Fibroblast of skin of left biceps (primary cell): ENCODE data around the gene SLC35C1.
"Not testable (repeated sequence)": the region's sequence is repeated elsewhere in the genome, so short reads cannot be mapped to it uniquely, and the experiment has no call there.

ENCODE experiments used
- DNase-seq, 2 experiments: peaks; one replicate each; pipeline ENCODE4 v3.0.0-alpha.2; 2013; ENCODE audit warnings: low read depth in 2 of 2

SLC35C1 gene

DNA sequence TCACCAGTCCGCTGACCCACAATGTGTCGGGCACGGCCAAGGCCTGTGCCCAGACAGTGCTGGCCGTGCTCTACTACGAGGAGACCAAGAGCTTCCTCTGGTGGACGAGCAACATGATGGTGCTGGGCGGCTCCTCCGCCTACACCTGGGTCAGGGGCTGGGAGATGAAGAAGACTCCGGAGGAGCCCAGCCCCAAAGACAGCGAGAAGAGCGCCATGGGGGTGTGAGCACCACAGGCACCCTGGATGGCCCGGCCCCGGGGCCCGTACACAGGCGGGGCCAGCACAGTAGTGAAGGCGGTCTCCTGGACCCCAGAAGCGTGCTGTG, 6.1 kb downstream of the SLC35C1 start:
- DNase-seq, result no peak

- DNase-seq, result no peak
Measured at GRCh38 chr11:45811571-45812290, 6.8 kb downstream of the SLC35C1 start.

- no peak for DNase-seq
Measured at GRCh38 chr11:45812581-45813548, 7.9 kb downstream of the SLC35C1 start.

DNA sequence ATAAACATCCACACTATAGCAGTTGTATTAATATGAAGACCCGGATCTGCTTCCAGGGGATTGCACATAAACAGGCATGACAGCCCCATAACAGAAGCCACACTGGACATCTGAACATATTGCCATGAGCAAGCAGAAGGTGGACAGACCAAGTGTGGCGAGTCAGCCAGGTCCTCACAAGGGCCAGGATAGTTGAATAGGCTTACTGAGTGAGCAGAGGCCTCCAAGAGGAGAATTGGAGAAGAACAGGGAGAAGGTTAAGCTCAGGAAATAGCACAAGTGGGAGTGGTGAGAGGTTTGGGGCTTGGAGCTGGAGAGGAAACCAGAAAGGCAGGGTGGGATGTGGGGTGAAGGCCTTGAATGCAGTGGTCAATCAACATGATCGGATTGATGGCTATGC, 10.8 kb downstream of the SLC35C1 start:
- no peak for DNase-seq

GRCh38 chr11:45816614-45817013, 11.7 kb downstream of the SLC35C1 start:
- no peak for DNase-seq

- DNase-seq, result no peak
Measured at GRCh38 chr11:45817191-45817590, 12.2 kb downstream of the SLC35C1 start.

DNA sequence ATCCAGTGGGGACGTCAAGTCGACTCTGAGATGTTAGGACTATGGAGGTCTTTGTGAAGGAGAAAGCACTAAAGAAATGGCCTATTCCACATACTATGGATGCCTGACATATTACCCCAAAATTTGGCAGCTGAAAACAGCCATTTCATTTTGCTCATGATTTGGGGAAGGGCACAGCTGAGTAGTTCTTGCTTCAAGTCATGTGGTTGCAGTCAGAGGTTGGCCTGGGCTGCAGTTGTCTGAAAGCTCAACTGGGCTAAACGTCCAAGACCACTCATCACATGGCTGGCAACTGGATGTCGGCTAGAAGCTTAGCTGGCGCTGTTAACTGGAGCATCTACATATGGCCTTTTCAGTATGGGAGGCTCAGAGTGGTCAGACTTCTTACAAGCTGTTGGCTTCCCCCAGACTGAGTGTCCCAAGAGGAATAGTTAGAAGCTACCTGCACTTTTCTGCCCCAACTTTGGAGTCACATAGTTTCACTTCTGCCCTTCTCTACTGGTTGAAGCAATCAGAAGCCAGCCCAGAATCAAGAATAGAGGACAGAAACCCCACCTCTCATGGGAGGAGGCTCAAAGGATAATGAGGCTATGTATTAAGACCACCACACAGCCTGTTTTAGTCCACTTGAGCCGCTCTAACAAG, 14.1 kb downstream of the SLC35C1 start:
- no peak for DNase-seq

- DNase-seq, result no peak
Measured at GRCh38 chr11:45820211-45820857, 15.4 kb downstream of the SLC35C1 start.

DNA sequence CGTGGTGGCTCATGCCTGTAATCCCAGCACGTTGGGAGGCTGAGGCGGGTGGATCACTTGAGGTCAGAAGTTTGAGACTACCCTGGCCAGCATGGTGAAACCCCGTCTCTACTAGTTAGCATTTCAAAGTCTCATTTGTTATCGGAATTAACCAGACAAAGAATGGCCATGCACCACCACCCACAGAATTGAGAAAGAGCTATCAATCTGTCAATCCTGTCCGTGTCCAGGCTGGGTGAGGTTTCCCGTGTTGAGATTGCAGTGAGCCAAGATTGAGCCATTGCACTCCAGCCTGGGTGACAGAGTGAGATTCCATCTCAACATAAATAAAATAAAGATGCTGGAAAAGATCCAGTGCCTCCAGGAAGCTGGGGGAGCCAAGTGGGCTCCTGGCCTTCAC, 21.5 kb downstream of the SLC35C1 start:
- not testable (repeated sequence) for DNase-seq

GRCh38 chr11:45827123-45827522, 22.2 kb downstream of the SLC35C1 start:
- no peak for DNase-seq

- DNase-seq, result no peak
Measured at GRCh38 chr11:45828996-45829395, 24.0 kb downstream of the SLC35C1 start.

DNA sequence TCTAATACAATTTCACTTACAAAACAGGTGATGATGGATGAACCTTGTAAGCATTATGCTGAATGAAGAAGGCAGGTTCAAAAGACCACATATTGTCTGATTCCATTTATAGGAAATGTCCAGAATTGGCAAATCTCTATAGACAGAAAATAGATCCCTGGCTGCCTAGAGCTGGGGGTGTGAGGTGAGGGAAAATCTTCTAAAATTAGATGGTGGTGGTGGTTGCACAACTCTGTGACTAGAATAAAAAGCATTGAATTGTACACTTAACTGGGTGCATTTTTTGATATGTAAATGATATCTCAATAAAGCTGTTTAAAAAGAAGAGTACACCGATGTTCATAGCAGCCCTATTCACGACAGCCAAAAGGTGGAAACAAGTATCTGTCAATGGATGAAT, 25.6 kb downstream of the SLC35C1 start:
- DNase-seq, result no peak

GRCh38 chr11:45832811-45833441, 28.0 kb downstream of the SLC35C1 start:
- no peak for DNase-seq

DNA sequence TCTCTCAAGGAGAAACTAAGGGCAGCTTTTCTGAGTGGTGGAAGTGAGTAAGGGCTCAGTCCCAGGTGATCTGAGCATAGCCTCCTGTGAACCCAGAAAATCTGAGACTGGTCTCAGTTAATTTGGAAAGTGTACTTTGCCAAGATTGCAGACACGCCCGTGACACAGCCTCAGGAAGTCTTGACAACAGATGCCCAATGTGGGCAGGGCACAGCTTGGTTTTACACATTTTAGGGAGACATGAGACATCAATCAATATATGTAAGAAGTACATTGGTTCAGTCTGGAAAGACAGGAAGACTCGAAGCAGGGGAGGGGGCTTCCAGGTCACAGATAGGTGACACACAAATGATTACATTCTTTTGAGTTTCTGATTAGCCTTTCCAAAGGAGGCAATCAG, 28.8 kb downstream of the SLC35C1 start:
- no peak for DNase-seq

GRCh38 chr11:45834298-45834756, 29.4 kb downstream of the SLC35C1 start:
- DNase-seq, result no peak

GRCh38 chr11:45839204-45839603, 34.3 kb downstream of the SLC35C1 start:
- DNase-seq, result no peak

- not testable (repeated sequence) for DNase-seq
Measured at GRCh38 chr11:45840251-45840650, 35.3 kb downstream of the SLC35C1 start.

DNA sequence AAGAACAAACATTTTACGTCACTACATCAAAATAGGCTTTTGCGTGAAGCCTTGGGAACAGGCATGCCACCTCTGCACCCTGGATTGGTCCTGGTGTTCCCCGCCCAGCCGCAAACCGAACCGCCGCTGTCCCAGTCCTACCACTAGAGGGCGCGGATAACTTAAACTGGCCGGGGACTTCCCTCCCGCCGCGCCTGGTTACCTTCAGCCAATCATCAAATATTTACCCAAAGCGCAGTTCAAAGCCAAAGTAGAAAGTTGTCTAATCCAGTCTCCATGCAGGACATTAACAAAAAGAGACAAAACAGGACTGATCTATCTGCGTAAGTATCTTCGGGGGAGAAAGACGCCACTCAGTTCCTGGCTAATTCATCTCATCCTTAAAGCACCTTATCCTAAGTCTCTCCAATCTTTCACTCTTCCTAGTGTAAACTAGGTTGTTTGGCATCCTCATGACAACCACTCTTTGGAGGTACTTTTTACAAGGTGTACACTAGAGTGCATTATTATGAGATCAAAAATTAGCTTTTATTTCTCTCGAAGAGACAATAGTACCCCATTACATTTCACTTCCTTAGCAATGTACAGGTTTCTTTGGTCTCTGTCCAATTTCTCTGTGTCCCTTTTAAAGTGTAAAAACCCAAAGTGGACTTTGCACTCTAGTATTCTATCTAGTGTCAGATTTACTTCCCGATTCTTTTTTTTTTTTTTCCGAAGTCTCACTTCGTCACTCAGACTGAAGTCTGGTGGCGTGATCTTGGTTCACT, 38.4 kb downstream of the SLC35C1 start:
- peak in 1 of 2 experiments; percentile 48 for DNase-seq

GRCh38 chr11:45844822-45845578, 40.1 kb downstream of the SLC35C1 start:
- no peak for DNase-seq

DNA sequence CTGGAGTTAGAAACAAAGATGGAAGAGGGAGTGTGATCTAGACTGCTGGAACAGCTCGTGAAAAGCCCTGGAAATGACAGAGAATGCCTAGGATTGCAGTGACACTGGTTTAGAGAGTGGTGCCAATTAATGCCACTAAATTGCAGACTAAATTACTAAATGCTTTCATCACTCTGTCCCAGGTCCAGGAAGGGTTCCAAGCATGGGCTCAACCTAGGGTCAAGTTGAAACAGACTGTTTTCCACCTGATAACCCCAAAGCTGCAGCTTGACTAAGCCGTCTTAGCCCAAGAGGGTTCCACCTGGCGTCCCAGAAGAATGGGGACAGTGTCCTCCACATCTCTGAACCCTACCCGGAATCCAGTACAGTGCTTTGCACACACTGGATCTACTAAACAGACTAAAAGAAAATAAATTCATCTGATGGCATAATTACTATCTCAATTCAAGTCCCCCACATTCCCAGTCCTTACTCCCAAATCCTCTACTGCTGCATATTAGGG, 41.3 kb downstream of the SLC35C1 start:
- no peak for DNase-seq
